Skeletal muscle tissue (tissue), 4 donors: ENCODE data around the gene CHST15. TPM values are rescaled to one million over a fixed set of nuclear protein-coding genes. Genes with fewer than 3 reads are reported as not detected.

Source experiments
- H3K27ac ChIP-seq: one replicate; pipeline ENCODE4 v1.7.0; 2013; ENCODE audit warnings: mild to moderate bottlenecking, low read depth, low read length, inconsistent platforms
- H3K27me3 ChIP-seq, 3 donors: one replicate each; pipeline ENCODE4 v1.7.0; 2013; ENCODE audit warnings: low read length in 3 of 3; ENCODE audit not compliant: control insufficient read depth in 3 of 3, insufficient read depth in 3 of 3
- H3K36me3 ChIP-seq, 3 donors: one replicate each; pipeline ENCODE4 v1.7.0; 2013; ENCODE audit warnings: low read length in 3 of 3; ENCODE audit not compliant: control insufficient read depth in 3 of 3, insufficient read depth in 3 of 3
- H3K4me1 ChIP-seq, 3 donors: one replicate each; pipeline ENCODE4 v1.7.0; 2013; ENCODE audit warnings: low read length in 3 of 3, mild to moderate bottlenecking in 3 of 3; ENCODE audit not compliant: control insufficient read depth in 3 of 3, insufficient read depth in 3 of 3
- H3K4me3 ChIP-seq, 3 donors: one replicate each; pipeline ENCODE4 v1.7.0; 2013; ENCODE audit warnings: low read length in 3 of 3
- H3K9ac ChIP-seq, 3 donors: one replicate each; pipeline ENCODE4 v1.7.0; 2013; ENCODE audit warnings: low read length in 3 of 3, mild to moderate bottlenecking in 3 of 3, moderate library complexity in 2 of 3, low read depth in 1 of 3
- H3K9me3 ChIP-seq, 3 donors: one replicate each; pipeline ENCODE4 v1.7.0; 2013; ENCODE audit warnings: low read length in 3 of 3; ENCODE audit not compliant: control insufficient read depth in 3 of 3
- total RNA-seq: library from RNA; depleted of rRNA; stranded (reverse); fragments of >200 nt; gene quantifications from one replicate; pipeline ENCODE4 v1.2.3, GENCODE V29; 2014
- donor health status: Osteomylitis.

Gene CHST15
- total RNA-seq, 1 donor from 2014 or later = 19.3 TPM

DNA sequence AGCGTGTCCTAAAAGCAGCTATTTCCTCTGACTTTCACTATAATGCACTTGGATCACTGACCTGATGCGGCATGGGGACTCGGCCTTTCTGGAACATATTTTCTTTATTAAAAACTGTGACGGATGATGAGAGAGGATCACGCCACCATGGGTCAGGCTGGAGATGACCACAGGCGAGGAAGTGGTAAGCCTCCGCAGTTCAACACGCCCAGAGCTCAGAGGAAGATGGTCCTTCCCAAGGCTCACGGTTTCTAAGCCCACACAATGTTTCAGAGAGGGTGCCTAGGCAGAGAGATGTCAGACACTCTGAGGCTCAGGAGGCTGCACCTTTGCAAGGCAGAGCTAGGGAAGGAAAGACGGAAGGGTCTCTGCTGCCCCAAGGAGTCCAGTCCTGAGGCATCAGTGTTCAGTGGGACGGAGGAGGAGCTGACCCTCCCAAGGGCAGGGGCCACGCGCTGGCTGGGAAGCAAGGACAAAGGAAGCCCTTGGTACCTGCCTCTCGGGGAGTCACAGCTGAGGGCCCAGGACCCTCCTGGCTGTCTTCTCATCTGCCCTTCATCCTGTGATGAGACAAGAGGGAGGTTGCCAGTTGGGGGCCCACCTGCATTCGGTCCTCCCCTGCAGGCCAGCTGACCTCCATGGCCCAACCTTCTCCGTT is 9.5 kb downstream of the CHST15 start:
- H3K27ac ChIP-seq = no peak overlapping the region

DNA sequence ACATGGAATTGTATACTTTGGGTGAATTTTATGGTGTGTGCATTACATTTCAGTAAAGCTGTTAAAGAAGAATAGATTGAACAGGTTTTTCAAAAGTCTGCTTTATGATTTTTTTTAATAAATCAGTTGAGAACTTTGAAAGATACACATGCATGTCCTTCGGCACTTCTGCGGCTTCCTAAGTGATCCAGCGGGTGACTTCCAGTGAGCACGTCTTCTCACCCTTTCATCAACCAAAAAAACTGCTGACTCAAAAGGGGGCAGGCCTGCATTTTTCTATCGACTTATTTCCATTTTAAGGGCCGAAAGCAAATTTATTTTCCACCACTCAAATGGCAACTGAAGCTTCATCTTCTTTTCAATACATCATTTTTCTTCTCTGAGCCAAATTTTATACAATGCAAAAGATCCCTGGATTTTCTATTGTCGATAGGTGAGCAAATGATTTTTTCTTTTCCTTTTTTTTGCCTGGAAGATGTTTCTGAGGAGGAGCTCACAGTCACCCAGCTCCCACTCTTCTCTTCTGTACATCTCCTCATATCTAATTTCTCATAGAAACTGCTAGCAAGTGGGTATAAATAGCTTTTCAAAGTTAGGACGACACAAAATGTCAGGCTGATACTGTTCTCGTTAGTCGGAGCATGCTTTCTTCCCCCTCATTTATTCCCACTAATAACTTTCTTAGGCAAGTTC is 10.2 kb downstream of the CHST15 start:
- H3K4me3 ChIP-seq = no peak overlapping the region
- peaks cover 26 to 57% (median 30%) of the 10 kb centered on the region in 3 donors for H3K4me1 ChIP-seq
- no peaks in the 10 kb centered on the region for H3K9me3 ChIP-seq
- H3K27me3 ChIP-seq = no peaks in the 10 kb centered on the region
- no peak overlapping the region for H3K9ac ChIP-seq
- H3K36me3 ChIP-seq = peaks cover 0 to 4% (median 0%) of the 10 kb centered on the region in 3 donors
- H3K27ac ChIP-seq = no peak overlapping the region

More for the DNA sequence above, 9.5 kb downstream of the CHST15 start:
- Histone ChIP-seq H3K36me3 (peaks cover 0 to 4% (median 0%) of the 10 kb centered on the region in 3 donors), H3K9me3 (no peaks in the 10 kb centered on the region), H3K27me3 (no peaks in the 10 kb centered on the region), H3K9ac (no peak overlapping the region), H3K4me3 (no peak overlapping the region), H3K4me1 (peaks cover 33 to 61% (median 35%) of the 10 kb centered on the region in 3 donors)

DNA sequence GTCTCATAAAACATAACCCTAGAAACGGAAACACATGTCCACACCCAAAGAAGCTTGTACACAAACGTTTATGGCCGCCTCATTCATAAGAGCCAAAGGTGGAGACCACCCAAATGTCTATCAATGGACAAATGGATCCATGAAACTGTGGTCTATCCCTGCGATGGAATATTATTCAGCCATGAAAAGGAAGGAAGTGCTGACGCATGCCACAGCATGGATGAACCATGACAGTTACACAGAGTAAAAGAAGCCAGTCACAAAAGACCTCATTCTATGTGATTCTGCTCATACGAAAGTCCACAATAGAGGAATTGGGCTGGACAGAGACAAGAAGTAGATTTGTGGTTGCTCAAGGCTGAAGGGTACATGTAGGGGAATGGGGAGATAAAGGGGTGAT is 10.8 kb downstream of the CHST15 start:
- peaks cover 0 to 4% (median 0%) of the 10 kb centered on the region in 3 donors for H3K36me3 ChIP-seq
- H3K4me3 ChIP-seq = no peak overlapping the region
- peaks cover 20 to 51% (median 24%) of the 10 kb centered on the region in 3 donors for H3K4me1 ChIP-seq
- H3K27me3 ChIP-seq = no peaks in the 10 kb centered on the region
- H3K27ac ChIP-seq = no peak overlapping the region
- no peaks in the 10 kb centered on the region for H3K9me3 ChIP-seq
- no peak overlapping the region for H3K9ac ChIP-seq

DNA sequence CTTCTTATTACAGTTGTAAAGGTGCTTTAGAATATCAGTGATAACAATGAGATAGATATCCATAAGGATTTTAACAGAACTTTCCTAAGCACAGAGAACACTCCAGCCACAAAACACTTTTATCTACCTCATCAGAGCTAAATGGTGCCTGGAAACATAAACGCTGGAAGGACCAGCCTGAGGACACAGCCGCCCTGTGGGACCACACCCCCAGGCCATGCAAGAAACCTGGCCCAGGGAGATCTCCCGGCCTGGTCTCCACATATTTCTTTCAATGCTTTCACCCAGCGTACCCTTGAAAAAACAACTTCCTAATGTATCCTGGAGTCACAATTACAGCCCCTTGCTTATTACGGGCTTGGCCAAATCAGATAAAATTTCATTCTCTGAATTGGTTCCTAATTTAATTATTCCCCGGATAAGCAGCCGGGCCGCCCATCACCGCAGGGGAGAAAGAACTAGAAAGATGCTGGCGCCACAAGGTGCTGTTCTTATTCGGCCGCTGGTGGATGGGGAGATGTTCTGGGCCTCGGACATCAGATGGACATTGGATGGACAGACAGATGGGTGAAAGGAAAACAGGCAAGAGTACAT is 11.8 kb downstream of the CHST15 start:
- Histone ChIP-seq H3K4me1 (peaks cover 14 to 44% (median 19%) of the 10 kb centered on the region in 3 donors), H3K27me3 (no peaks in the 10 kb centered on the region), H3K9ac (no peak overlapping the region), H3K4me3 (no peak overlapping the region), H3K27ac (no peak overlapping the region), H3K36me3 (peaks cover 0 to 4% (median 0%) of the 10 kb centered on the region in 3 donors), H3K9me3 (no peaks in the 10 kb centered on the region)

DNA sequence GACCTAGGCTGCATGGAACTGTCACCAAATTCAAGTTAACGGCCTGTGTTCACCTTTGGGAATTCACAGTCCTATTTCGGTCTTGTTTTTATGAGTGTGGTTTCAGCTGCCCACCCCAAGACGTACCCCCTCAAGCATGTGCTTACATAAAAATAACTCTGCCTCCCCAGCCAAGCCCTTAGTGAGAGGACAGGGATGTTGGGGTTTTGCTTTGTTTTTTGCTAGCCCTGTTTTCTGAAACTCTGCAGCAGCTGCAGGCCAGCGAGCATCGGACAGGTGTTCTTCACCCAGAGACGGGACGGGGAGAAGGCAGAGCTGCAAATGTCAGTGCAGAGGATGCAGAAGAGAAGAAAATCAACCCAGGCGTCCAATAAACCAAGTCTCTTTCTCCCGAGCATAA is 13.5 kb downstream of the CHST15 start:
- no peak overlapping the region for H3K9ac ChIP-seq
- no peaks in the 10 kb centered on the region for H3K27me3 ChIP-seq
- H3K9me3 ChIP-seq = no peaks in the 10 kb centered on the region
- peaks cover 0 to 4% (median 0%) of the 10 kb centered on the region in 3 donors for H3K36me3 ChIP-seq
- H3K4me3 ChIP-seq = no peak overlapping the region
- peaks cover 15 to 46% (median 24%) of the 10 kb centered on the region in 3 donors for H3K4me1 ChIP-seq
- no peak overlapping the region for H3K27ac ChIP-seq

DNA sequence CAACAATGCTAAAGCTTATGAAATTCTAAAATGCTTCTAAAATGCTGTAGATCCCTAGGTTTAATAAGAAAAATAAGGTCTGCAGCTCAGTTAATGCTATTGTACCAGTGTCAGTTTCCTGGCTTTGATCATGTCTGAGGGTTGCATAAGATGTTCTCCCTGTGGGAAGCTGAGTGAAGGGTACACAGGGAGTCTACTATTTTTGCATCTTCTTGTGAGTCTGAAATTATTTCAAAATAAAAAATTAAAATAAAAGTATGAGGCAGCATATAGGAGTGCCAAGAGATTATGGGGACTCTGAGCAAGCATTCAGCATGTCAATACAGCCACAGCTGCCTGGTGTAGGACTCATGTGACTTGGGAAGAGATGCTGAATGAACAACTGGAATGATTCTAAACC is 14.7 kb downstream of the CHST15 start:
- Histone ChIP-seq H3K27me3 (no peaks in the 10 kb centered on the region), H3K36me3 (peaks cover 0 to 4% (median 0%) of the 10 kb centered on the region in 3 donors), H3K4me1 (peaks cover 18 to 46% (median 19%) of the 10 kb centered on the region in 3 donors), H3K27ac (no peak overlapping the region), H3K4me3 (no peak overlapping the region), H3K9ac (no peak overlapping the region), H3K9me3 (no peaks in the 10 kb centered on the region)

DNA sequence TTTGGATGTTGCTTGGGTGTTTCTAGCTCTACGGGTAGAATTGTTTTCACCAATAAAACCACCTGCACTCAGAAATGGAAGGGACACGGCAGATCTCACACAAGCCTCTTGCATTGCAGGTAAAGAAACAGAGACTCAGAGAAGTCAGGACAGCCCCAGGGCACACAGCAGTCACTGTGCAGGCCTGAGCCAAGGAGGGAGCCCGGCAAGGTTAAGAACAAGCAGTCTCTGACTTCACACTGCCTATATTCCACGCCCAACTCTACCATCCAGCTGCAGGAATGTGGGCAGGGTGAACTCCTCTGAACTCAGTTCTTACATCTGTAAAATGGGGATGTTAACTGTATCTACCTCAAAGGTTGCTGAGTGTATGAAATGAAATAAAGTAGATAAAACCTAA is 15.4 kb downstream of the CHST15 start:
- no peak overlapping the region for H3K27ac ChIP-seq

DNA sequence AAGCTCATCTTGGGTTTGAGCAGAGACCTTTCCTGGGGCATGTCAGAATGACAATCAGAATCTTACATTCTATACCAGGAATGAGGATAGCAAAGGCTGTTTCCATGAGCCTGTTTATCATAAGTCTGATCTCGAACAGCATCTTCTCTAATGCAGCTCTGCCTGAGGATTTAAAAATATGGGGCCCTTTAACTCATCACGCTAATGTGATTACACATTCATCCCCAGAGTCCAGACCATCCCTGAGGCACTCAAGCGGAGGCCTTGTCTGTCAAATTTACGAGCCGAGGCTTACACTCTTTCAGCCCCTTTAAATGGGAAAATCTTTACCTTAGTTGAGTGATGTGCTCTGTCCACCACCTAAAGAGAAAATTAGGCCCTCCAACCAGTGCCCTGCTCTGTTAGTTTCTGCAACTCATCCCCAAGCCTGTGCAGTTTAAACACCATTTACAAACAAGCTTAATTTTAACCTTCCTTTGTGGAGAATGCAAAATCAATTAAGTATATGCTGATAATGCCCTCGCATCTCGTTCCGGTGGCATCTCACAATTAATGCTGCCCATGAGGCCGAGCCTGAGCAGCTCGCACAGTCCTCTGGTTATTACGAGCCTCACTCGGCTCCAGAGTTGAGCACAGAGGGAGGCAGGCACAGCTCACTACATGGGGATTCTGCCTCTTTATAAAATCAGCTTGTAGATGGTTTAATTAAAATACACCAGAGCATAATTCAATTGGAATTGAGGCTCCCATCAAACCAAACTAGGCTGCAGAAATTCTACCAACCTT is 16.0 kb downstream of the CHST15 start:
- no peaks in the 10 kb centered on the region for H3K27me3 ChIP-seq
- no peak overlapping the region for H3K27ac ChIP-seq

More for the DNA sequence above, 15.4 kb downstream of the CHST15 start:
- H3K36me3 ChIP-seq = peaks cover 0 to 4% (median 0%) of the 10 kb centered on the region in 3 donors
- no peak overlapping the region for H3K4me3 ChIP-seq
- no peaks in the 10 kb centered on the region for H3K27me3 ChIP-seq
- H3K4me1 ChIP-seq = peaks cover 18 to 49% (median 19%) of the 10 kb centered on the region in 3 donors
- H3K9me3 ChIP-seq = no peaks in the 10 kb centered on the region
- no peak overlapping the region for H3K9ac ChIP-seq

DNA sequence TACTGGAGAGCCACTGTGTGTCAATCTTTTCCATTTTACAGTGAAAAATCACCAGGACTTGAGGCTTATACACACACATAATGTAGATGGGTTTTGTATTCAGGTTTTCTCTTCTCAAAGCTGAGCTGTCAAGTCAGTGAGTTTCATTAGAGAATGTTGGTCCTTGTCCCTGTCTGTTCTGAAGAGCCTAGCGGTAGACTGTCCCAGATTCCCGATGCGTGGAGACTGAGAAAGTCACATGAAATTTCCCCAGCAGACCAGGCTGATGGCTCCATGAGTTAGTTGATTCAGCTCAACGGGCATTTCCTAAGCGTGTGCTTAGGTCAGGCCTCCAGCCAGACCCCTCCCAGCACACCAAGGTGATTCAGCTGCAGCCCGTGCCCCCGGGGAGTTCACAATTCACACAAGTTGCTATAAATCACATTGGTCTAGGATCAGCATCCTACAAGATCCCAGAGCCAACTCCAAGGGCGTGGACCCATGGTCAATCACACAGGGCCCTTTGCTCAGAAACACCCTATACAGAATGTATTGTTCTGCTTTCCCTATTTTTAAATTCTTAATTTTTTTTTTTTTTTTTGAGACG is 17.2 kb downstream of the CHST15 start:
- no peak overlapping the region for H3K27ac ChIP-seq

More for the DNA sequence above, 16.0 kb downstream of the CHST15 start:
- H3K4me3 ChIP-seq = no peak overlapping the region
- H3K9ac ChIP-seq = no peak overlapping the region
- peaks cover 0 to 2% (median 0%) of the 10 kb centered on the region in 3 donors for H3K36me3 ChIP-seq
- H3K4me1 ChIP-seq = peaks cover 18 to 50% (median 19%) of the 10 kb centered on the region in 3 donors
- no peaks in the 10 kb centered on the region for H3K9me3 ChIP-seq

More for the DNA sequence above, 17.2 kb downstream of the CHST15 start:
- H3K4me3 ChIP-seq = no peak overlapping the region
- no peak overlapping the region for H3K9ac ChIP-seq
- no peaks in the 10 kb centered on the region for H3K36me3 ChIP-seq
- no peaks in the 10 kb centered on the region for H3K27me3 ChIP-seq
- H3K4me1 ChIP-seq = peaks cover 16 to 56% (median 19%) of the 10 kb centered on the region in 3 donors
- no peaks in the 10 kb centered on the region for H3K9me3 ChIP-seq
